K562 (cell line): ENCODE data around the gene PLEKHA8.

ENCODE experiments used
- ADNP ChIP-seq: fragments of 200-800 bp; sonication (Bioruptor generic); IDR thresholded peaks from 2 replicates; pipeline ENCODE4 v1.6.1; 2016; ENCODE audit warnings: missing genetic modification characterization, missing compliant biosample characterization
- ATF1 ChIP-seq, 2 experiments: fragments of 450-650 bp in 1 of 2; IDR thresholded peaks; 2 replicates each; pipeline ENCODE4 v1.6.1; 2016; ENCODE audit warnings: missing compliant biosample characterization in 1 of 2, missing genetic modification characterization in 1 of 2
- BHLHE40 ChIP-seq: IDR thresholded peaks from 2 replicates; pipeline ENCODE4 v1.6.1; 2011; ENCODE audit warnings: low read length, improper control_type of control experiment
- EP300 ChIP-seq: IDR thresholded peaks from 2 replicates; pipeline ENCODE4 v1.6.1; 2012; ENCODE audit warnings: low read length, improper control_type of control experiment
- JUND ChIP-seq, 2 experiments: IDR thresholded peaks; 2 replicates in 1 of 2; 3 replicates in 1 of 2; pipeline ENCODE4 v1.6.1; 2011; ENCODE audit warnings: borderline replicate concordance in 2 of 2, low read depth in 2 of 2, low read length in 2 of 2, improper control_type of control experiment in 1 of 2, missing biosample characterization in 1 of 2, missing genetic modification characterization in 1 of 2, missing genetic modification reagents in 1 of 2
- POLR2A ChIP-seq: fragments of 450-650 bp; conservative IDR thresholded peaks from 2 replicates; pipeline ENCODE4 v1.6.1; 2016
- SRF ChIP-seq, 2 experiments: fragments of 250-450, 450-650 bp in 1 of 2; sonication (Bioruptor Pico) in 1 of 2; sonication (generic) in 1 of 2; formaldehyde crosslinking; IDR thresholded peaks; 2 replicates each; pipeline versions ENCODE4 v1.5.0 to v1.5.1; 2020 to 2022; ENCODE audit warnings: mild to moderate bottlenecking in 1 of 2, missing genetic modification reagents in 1 of 2
- TOE1 ChIP-seq, 2 experiments: fragments of 450-650 bp in 1 of 2; sonication (generic) in 1 of 2; formaldehyde crosslinking in 1 of 2; IDR thresholded peaks; 2 replicates each; pipeline versions ENCODE4 v1.7.1 to v1.8.0; 2016 to 2022; ENCODE audit warnings: borderline replicate concordance in 2 of 2, mild to moderate bottlenecking in 2 of 2, antibody characterized with exemption in 1 of 2, inconsistent platforms in 1 of 2, low read depth in 1 of 2, missing genetic modification reagents in 1 of 2, moderate library complexity in 1 of 2
- YBX1 ChIP-seq: fragments of 450-650 bp; IDR thresholded peaks from 2 replicates; pipeline ENCODE4 v1.7.1; 2016; ENCODE audit warnings: mild to moderate bottlenecking
- ZNF282 ChIP-seq: sonication (generic); formaldehyde crosslinking; IDR thresholded peaks from 2 replicates; pipeline ENCODE4 v1.8.1; 2023; ENCODE audit warnings: missing genetic modification reagents
- TF ChIP-seq, protein P1 (sequence below): IDR thresholded peaks from 3 replicates; pipeline ENCODE4 v1.6.1; 2011; ENCODE audit warnings: borderline replicate concordance, mild to moderate bottlenecking, moderate library complexity; ENCODE audit not compliant: insufficient read length; ENCODE audit errors: extremely low read depth
- TF ChIP-seq, protein P2 (sequence below), 3 experiments: IDR thresholded peaks in 2 of 3; conservative IDR thresholded peaks in 1 of 3; 2 replicates each; pipeline ENCODE4 v1.5.1; 2011 to 2012; ENCODE audit warnings: low read length in 3 of 3, mild to moderate bottlenecking in 3 of 3, control low read depth in 2 of 3, improper control_type of control experiment in 1 of 3, inconsistent platforms in 1 of 3, low read depth in 1 of 3, mixed read lengths in 1 of 3, moderate library complexity in 1 of 3; ENCODE audit not compliant: insufficient read depth in 2 of 3
- TF ChIP-seq, protein P3 (sequence below): sonication (generic); formaldehyde crosslinking; IDR thresholded peaks from 2 replicates; pipeline ENCODE4 v1.8.0; 2023; ENCODE audit warnings: mild to moderate bottlenecking, missing genetic modification reagents

DNA sequence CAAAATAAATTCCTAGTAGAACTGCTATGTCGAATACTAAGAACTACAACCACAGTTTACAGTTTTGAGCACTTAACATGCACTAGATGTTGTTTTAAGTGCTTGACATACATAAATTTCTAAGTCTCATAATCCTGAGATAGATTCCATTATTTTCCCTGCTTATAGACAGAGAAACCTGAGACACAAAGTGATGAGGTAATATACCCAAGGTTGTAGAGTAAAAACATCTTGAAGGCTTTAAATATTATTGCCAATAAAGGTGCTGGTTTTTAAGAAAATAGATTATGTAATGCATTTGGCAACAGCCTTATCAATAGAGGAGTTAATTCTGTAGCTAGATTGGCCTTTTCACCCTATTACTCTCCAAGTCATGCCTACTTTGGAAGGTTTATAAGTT, 48.2 kb downstream of the PLEKHA8 start:
- TF ChIP-seq TOE1 (IDR thresholded peaks at IDR 0.05; ENCODE audit: borderline replicate concordance) (no peak), TOE1 (CRISPR knock-in tag; IDR thresholded peaks at IDR 0.05; ENCODE audit: borderline replicate concordance, low read depth) (no peak), JUND (IDR thresholded peaks at IDR 0.05; ENCODE audit: borderline replicate concordance, low read depth, low read length) (no peak), JUND (tag; IDR thresholded peaks at IDR 0.05; ENCODE audit: borderline replicate concordance, low read depth, low read length) (no peak), ZNF282 (CRISPR knock-in tag) (no peak), YBX1 (no peak), BHLHE40 (no peak), ADNP (tag) (no peak), EP300 (no peak), SRF (CRISPR knock-in tag; IDR thresholded peaks at IDR 0.05) (no peak), POLR2A (no peak), ATF1 (CRISPR knock-in tag; IDR thresholded peaks at IDR 0.05) (no peak), ATF1 (tag; IDR thresholded peaks at IDR 0.05) (no peak)
- TF ChIP-seq, protein P1, sequence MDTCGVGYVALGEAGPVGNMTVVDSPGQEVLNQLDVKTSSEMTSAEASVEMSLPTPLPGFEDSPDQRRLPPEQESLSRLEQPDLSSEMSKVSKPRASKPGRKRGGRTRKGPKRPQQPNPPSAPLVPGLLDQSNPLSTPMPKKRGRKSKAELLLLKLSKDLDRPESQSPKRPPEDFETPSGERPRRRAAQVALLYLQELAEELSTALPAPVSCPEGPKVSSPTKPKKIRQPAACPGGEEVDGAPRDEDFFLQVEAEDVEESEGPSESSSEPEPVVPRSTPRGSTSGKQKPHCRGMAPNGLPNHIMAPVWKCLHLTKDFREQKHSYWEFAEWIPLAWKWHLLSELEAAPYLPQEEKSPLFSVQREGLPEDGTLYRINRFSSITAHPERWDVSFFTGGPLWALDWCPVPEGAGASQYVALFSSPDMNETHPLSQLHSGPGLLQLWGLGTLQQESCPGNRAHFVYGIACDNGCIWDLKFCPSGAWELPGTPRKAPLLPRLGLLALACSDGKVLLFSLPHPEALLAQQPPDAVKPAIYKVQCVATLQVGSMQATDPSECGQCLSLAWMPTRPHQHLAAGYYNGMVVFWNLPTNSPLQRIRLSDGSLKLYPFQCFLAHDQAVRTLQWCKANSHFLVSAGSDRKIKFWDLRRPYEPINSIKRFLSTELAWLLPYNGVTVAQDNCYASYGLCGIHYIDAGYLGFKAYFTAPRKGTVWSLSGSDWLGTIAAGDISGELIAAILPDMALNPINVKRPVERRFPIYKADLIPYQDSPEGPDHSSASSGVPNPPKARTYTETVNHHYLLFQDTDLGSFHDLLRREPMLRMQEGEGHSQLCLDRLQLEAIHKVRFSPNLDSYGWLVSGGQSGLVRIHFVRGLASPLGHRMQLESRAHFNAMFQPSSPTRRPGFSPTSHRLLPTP: no peak
- TF ChIP-seq, protein P2, sequence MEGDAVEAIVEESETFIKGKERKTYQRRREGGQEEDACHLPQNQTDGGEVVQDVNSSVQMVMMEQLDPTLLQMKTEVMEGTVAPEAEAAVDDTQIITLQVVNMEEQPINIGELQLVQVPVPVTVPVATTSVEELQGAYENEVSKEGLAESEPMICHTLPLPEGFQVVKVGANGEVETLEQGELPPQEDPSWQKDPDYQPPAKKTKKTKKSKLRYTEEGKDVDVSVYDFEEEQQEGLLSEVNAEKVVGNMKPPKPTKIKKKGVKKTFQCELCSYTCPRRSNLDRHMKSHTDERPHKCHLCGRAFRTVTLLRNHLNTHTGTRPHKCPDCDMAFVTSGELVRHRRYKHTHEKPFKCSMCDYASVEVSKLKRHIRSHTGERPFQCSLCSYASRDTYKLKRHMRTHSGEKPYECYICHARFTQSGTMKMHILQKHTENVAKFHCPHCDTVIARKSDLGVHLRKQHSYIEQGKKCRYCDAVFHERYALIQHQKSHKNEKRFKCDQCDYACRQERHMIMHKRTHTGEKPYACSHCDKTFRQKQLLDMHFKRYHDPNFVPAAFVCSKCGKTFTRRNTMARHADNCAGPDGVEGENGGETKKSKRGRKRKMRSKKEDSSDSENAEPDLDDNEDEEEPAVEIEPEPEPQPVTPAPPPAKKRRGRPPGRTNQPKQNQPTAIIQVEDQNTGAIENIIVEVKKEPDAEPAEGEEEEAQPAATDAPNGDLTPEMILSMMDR (IDR thresholded peaks at IDR 0.05 in 2 of 3, conservative IDR thresholded peaks at IDR 0.05 in 1 of 3; ENCODE audit: insufficient read depth in 2 of 3, low read depth in 1 of 3, low read length in 3 of 3): no peak
- TF ChIP-seq, protein P3, sequence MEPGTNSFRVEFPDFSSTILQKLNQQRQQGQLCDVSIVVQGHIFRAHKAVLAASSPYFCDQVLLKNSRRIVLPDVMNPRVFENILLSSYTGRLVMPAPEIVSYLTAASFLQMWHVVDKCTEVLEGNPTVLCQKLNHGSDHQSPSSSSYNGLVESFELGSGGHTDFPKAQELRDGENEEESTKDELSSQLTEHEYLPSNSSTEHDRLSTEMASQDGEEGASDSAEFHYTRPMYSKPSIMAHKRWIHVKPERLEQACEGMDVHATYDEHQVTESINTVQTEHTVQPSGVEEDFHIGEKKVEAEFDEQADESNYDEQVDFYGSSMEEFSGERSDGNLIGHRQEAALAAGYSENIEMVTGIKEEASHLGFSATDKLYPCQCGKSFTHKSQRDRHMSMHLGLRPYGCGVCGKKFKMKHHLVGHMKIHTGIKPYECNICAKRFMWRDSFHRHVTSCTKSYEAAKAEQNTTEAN (CRISPR knock-in tag): no peak
